Smooth muscle cell (in vitro differentiated cells): ENCODE results near the gene GOPC. TPM values are rescaled to one million over a fixed set of nuclear protein-coding genes. Genes with fewer than 3 reads are reported as not detected.
"Not testable (repeated sequence)": the region's sequence is repeated elsewhere in the genome, so short reads cannot be mapped to it uniquely, and the experiment has no call there.

Experiments
- DNase-seq: peaks from one replicate; lab custom pipeline; 2025; ENCODE audit not compliant: unreplicated experiment; lab: John Stamatoyannopoulos, UW
- H2AFZ ChIP-seq: fragments of 200-600 bp; sonication (generic); 2 replicates; pipeline ENCODE4 v1.6.0; 2016; ENCODE audit warnings: antibody characterized with exemption, low read depth, mild to moderate bottlenecking
- H3F3A ChIP-seq: fragments of 200-600 bp; sonication (generic); 2 replicates; pipeline ENCODE4 v1.6.0; 2017; ENCODE audit warnings: antibody characterized with exemption, low read depth
- H3K27ac ChIP-seq: fragments of 200-600 bp; sonication (generic); 2 replicates; pipeline ENCODE4 v1.5.1; 2016; ENCODE audit warnings: low read depth, mild to moderate bottlenecking
- H3K27me3 ChIP-seq: fragments of 200-600 bp; sonication (generic); 2 replicates; pipeline ENCODE4 v1.6.1; 2016; ENCODE audit warnings: low read depth, mild to moderate bottlenecking
- H3K36me3 ChIP-seq: fragments of 200-600 bp; sonication (generic); 2 replicates; pipeline ENCODE4 v1.5.1; 2016; ENCODE audit warnings: low read depth
- H3K4me1 ChIP-seq: fragments of 200-600 bp; sonication (generic); 2 replicates; pipeline ENCODE4 v1.5.1; 2016; ENCODE audit warnings: low read depth
- H3K4me2 ChIP-seq: fragments of 200-600 bp; sonication (generic); 2 replicates; pipeline ENCODE4 v1.6.0; 2016; ENCODE audit warnings: mild to moderate bottlenecking
- H3K4me3 ChIP-seq: fragments of 200-600 bp; sonication (generic); 2 replicates; pipeline ENCODE4 v1.5.1; 2016; ENCODE audit warnings: mild to moderate bottlenecking
- H3K79me2 ChIP-seq: fragments of 200-600 bp; sonication (generic); 2 replicates; pipeline ENCODE4 v1.6.0; 2016; ENCODE audit warnings: low read depth, mild to moderate bottlenecking
- H3K9ac ChIP-seq: fragments of 200-600 bp; sonication (generic); 2 replicates; pipeline ENCODE4 v1.6.0; 2016; ENCODE audit warnings: low read depth
- H3K9me3 ChIP-seq: fragments of 200-600 bp; sonication (generic); replicated peaks from 2 replicates; pipeline ENCODE4 v1.5.1; 2016; ENCODE audit warnings: low read depth
- H4K20me1 ChIP-seq: fragments of 200-600 bp; sonication (generic); 2 replicates; pipeline ENCODE4 v1.6.0; 2016; ENCODE audit warnings: low read depth
- CTCF ChIP-seq: fragments of 200-600 bp; sonication (generic); IDR thresholded peaks from 2 replicates; pipeline ENCODE4 v1.5.1; 2017; ENCODE audit warnings: borderline replicate concordance, mild to moderate bottlenecking, antibody characterized with exemption; ENCODE audit not compliant: insufficient read depth, poor library complexity, severe bottlenecking
- WGBS: methylation state at CpG from one replicate; pipeline ENCODE4 v1.1.7; 2016; ENCODE audit warnings: low lambda C conversion rate; 5-methylcytosine and 5-hydroxymethylcytosine counted together
- polyA plus RNA-seq: library from polyadenylated mRNA; unstranded; fragments of >200 nt; fragmentation: Nextera tagmentation; extraction: Ambion mirVana; gene quantifications from 2 replicates; pipeline ENCODE4 v1.2.1, GENCODE V29; 2016
- total RNA-seq: library from RNA; depleted of rRNA; stranded (reverse); fragments of >200 nt; gene quantifications from 2 replicates; pipeline ENCODE4 v1.2.3, GENCODE V29; 2014

Gene GOPC
- total RNA-seq = 73.7 and 77.6 TPM in 2 replicates
- polyA plus RNA-seq = 26.5 and 38.3 TPM in 2 replicates

GRCh38 chr6:117602151-117602898 is at the start of gene GOPC:
GOPC (minus strand) TSS chr6:117602511; CDS start chr6:117602288, 223 bp downstream.
- Histone ChIP-seq H3K4me3 (peak within 1 kb of the TSS; percentile 89), H3K27ac (peak within 1 kb of the TSS; percentile 87), H3K79me2 (peaks cover 49% of the 10 kb centered on the region), H3K9me3 (peaks cover 3% of the 10 kb centered on the region), H3F3A (no peaks in the 10 kb centered on the region), H3K4me1 (peaks cover 19% of the 10 kb centered on the region), H2AFZ (peak within 1 kb of the TSS; percentile 95), H3K9ac (peak within 1 kb of the TSS; percentile 90), H4K20me1 (peaks cover 27% of the 10 kb centered on the region), H3K27me3 (no peaks in the 10 kb centered on the region), H3K36me3 (peaks cover 6% of the 10 kb centered on the region), H3K4me2 (peak within 1 kb of the TSS; percentile 95)
- peak; percentile 16 for TF ChIP-seq CTCF
- WGBS = 2% methylated on average over 56 of the region's 60 CpGs
- peak; percentile 90 for DNase-seq

GRCh38 chr6:117651984-117652383 is 49.7 kb upstream of the GOPC start:
- not testable (repeated sequence) for H3K79me2 ChIP-seq, H3K4me3 ChIP-seq, H3F3A ChIP-seq, H2AFZ ChIP-seq, H3K4me1 ChIP-seq, H3K4me2 ChIP-seq, H3K36me3 ChIP-seq, DNase-seq, H3K27me3 ChIP-seq, H3K27ac ChIP-seq, H4K20me1 ChIP-seq, H3K9ac ChIP-seq, H3K9me3 ChIP-seq
- 94% methylated on average over 3 of the region's 3 CpGs for WGBS

- Histone ChIP-seq H3K4me3 (no peak overlapping the region), H3F3A (no peaks in the 10 kb centered on the region), H3K9ac (no peak overlapping the region), H3K27me3 (no peaks in the 10 kb centered on the region), H3K9me3 (no peaks in the 10 kb centered on the region), H3K36me3 (no peaks in the 10 kb centered on the region), H3K79me2 (no peaks in the 10 kb centered on the region), H2AFZ (no peak overlapping the region), H3K4me2 (no peak overlapping the region), H4K20me1 (no peaks in the 10 kb centered on the region), H3K4me1 (no peaks in the 10 kb centered on the region), H3K27ac (no peak overlapping the region)
- TF ChIP-seq CTCF = no peak
- no peak for DNase-seq
- WGBS = 95% methylated on average over 2 of the region's 2 CpGs
Measured at GRCh38 chr6:117642976-117643375, 40.7 kb upstream of the GOPC start.

GRCh38 chr6:117637770-117638169 is 35.5 kb upstream of the GOPC start:
- H3K4me2 ChIP-seq = no peak overlapping the region
- H2AFZ ChIP-seq = no peak overlapping the region
- no peak for DNase-seq
- 85% methylated on average over 1 of the region's 1 CpG for WGBS
- H3K4me1 ChIP-seq = no peaks in the 10 kb centered on the region
- no peak overlapping the region for H3K4me3 ChIP-seq
- no peaks in the 10 kb centered on the region for H3K79me2 ChIP-seq
- H3K36me3 ChIP-seq = no peaks in the 10 kb centered on the region
- H4K20me1 ChIP-seq = no peaks in the 10 kb centered on the region
- no peaks in the 10 kb centered on the region for H3K9me3 ChIP-seq
- no peak for TF ChIP-seq CTCF
- H3K27ac ChIP-seq = no peak overlapping the region
- no peaks in the 10 kb centered on the region for H3F3A ChIP-seq
- no peaks in the 10 kb centered on the region for H3K27me3 ChIP-seq
- H3K9ac ChIP-seq = no peak overlapping the region
